A673 (cell line): ENCODE results near the gene SIN3B.

Source experiments
- EZH2 ChIP-seq: fragments of 200-600 bp; sonication (generic); IDR thresholded peaks from 2 replicates; pipeline ENCODE4 v1.6.1; 2017; ENCODE audit warnings: borderline replicate concordance, low read depth, mild to moderate bottlenecking, mixed read lengths, antibody characterized with exemption, low read length; ENCODE audit not compliant: poor library complexity, severe bottlenecking
- TF ChIP-seq, protein P1 (sequence below): fragments of 300-800, 200-600 bp; sonication (generic); conservative IDR thresholded peaks from 2 replicates; pipeline ENCODE4 v1.5.1; 2017; ENCODE audit warnings: low read depth, mild to moderate bottlenecking, antibody characterized with exemption, low read length, moderate library complexity, mixed read lengths

DNA sequence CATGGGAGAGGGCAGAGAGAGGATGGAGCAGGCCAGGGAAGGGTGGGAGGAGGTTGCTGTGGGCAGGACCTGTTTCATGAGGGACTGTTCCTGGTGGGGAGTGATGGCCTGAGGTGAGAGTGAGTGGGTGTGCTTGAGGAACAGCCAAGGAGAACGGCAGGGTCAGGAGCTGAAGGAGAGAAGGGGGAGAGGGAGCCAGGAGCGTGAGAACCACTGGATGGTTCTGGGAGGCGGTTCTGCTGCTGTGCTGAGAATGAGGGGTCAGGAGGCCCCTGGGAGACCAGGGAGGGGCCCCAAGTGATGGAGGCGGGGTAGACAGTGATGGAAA lies 7.8 kb downstream of the SIN3B start:
- TF ChIP-seq, protein P1, sequence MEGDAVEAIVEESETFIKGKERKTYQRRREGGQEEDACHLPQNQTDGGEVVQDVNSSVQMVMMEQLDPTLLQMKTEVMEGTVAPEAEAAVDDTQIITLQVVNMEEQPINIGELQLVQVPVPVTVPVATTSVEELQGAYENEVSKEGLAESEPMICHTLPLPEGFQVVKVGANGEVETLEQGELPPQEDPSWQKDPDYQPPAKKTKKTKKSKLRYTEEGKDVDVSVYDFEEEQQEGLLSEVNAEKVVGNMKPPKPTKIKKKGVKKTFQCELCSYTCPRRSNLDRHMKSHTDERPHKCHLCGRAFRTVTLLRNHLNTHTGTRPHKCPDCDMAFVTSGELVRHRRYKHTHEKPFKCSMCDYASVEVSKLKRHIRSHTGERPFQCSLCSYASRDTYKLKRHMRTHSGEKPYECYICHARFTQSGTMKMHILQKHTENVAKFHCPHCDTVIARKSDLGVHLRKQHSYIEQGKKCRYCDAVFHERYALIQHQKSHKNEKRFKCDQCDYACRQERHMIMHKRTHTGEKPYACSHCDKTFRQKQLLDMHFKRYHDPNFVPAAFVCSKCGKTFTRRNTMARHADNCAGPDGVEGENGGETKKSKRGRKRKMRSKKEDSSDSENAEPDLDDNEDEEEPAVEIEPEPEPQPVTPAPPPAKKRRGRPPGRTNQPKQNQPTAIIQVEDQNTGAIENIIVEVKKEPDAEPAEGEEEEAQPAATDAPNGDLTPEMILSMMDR = no peak
- TF ChIP-seq EZH2 = no peak
